ENCODE data around the gene SDS. TPM values are rescaled to one million over a fixed set of nuclear protein-coding genes. Genes with fewer than 3 reads are reported as not detected.

Gene SDS
- total RNA-seq, 1 donor from 2014 or later: not detected

DNA sequence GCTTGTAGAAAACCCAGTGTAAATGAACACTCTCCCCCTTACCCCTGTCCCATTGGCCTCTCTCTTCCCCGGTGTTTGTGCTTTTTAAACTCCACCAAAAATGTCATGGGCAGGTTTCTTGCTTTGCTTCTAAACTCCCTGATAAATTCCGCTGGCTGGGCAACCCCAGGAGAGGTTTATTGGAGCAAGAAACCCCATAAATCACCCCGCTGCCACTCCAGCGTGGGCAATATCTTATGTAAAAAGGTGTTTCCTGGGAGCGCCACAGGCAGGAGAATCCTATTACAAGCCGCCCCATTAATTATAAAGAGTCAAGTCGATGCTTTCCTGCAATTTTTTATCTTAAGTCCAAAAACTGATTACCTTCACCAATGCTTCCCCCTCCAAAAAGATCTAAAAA, 45.2 kb upstream of the SDS start:
- no peaks in the 10 kb centered on the region for H3K4me1 ChIP-seq
- no peak overlapping the region for H3K27ac ChIP-seq
- H3K36me3 ChIP-seq: no peaks in the 10 kb centered on the region
- H3K4me3 ChIP-seq: no peak overlapping the region
- TF ChIP-seq, protein P1, sequence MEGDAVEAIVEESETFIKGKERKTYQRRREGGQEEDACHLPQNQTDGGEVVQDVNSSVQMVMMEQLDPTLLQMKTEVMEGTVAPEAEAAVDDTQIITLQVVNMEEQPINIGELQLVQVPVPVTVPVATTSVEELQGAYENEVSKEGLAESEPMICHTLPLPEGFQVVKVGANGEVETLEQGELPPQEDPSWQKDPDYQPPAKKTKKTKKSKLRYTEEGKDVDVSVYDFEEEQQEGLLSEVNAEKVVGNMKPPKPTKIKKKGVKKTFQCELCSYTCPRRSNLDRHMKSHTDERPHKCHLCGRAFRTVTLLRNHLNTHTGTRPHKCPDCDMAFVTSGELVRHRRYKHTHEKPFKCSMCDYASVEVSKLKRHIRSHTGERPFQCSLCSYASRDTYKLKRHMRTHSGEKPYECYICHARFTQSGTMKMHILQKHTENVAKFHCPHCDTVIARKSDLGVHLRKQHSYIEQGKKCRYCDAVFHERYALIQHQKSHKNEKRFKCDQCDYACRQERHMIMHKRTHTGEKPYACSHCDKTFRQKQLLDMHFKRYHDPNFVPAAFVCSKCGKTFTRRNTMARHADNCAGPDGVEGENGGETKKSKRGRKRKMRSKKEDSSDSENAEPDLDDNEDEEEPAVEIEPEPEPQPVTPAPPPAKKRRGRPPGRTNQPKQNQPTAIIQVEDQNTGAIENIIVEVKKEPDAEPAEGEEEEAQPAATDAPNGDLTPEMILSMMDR (IDR thresholded peaks at IDR 0.05): no peak
- H3K9me3 ChIP-seq: no peaks in the 10 kb centered on the region
- no peak for DNase-seq (ENCODE audit: extremely low spot score in 2 of 2)
- intact Hi-C loops (cut with DNase I): no loop called here
- no peaks in the 10 kb centered on the region for H3K27me3 ChIP-seq

DNA sequence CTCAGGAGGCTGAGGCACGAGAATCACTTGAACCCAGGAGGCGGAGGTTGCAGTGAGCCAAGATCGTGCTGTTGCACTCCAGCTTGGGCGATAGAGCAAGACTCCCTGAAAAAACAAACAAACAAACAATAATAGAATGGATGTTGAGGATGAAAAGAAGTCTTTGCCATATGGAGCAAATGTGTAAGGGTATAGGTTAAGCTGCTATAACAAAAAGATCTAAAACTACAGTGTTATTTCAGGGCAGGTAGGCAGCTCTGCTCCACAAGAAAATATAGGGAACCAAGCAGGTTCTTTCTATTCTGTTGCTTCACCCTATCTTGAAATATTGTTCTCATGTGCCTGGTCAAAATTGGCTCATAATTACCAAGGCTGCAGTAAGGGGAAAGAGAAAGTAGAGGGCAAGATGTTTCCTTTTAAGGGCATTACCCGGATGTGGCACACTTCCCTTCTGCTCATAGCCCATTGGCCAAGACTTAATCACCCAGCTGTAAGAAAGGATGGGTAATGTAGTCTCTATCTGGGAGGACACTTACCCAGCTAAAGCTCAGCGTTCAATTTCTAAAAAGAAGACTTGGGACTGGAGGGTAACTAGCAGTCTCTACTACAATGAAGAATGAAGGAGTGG, 42.0 kb upstream of the SDS start:
- Histone ChIP-seq H3K27ac (no peak overlapping the region), H3K36me3 (no peaks in the 10 kb centered on the region), H3K4me3 (no peak overlapping the region), H3K27me3 (no peaks in the 10 kb centered on the region), H3K4me1 (no peaks in the 10 kb centered on the region), H3K9me3 (no peaks in the 10 kb centered on the region)
- intact Hi-C loops (cut with DNase I): no loop called here
- TF ChIP-seq, protein P1 (IDR thresholded peaks at IDR 0.05): no peak
- TF ChIP-seq POLR2A (IDR thresholded peaks at IDR 0.05) (no peak), POLR2AphosphoS5 (IDR thresholded peaks at IDR 0.05; ENCODE audit: insufficient read depth in 1 of 2, low read depth in 1 of 2) (no peak)
- DNase-seq (ENCODE audit: extremely low spot score in 2 of 2): no peak

DNA sequence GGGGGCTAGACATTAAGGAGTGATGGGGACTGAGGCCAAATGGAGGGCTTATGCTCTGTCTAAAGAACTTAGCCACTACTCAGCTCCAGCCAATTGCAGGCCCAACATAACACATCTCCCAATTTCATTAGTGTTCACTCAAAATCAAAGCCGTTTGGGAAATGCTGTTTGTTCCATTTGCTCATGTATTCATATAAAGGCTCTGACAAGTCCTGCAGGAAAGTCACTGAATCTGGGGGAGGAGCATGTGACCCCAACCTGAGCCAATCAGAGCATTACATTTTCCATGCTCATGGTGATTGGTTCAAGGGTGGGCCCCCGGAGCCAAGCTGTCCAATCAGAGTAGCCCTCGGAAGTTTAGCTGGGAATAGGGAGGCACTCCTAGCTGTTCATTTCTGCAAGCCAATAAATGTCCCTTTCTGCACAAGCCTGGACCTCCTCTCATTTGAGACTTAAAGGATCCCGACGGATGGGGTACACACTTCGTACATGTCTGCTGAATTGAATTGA, 39.4 kb upstream of the SDS start:
- Histone ChIP-seq H3K27ac (no peak overlapping the region), H3K27me3 (no peaks in the 10 kb centered on the region), H3K4me1 (no peaks in the 10 kb centered on the region), H3K9me3 (no peaks in the 10 kb centered on the region), H3K36me3 (no peaks in the 10 kb centered on the region), H3K4me3 (no peak overlapping the region)
- no peak for DNase-seq (ENCODE audit: extremely low spot score in 2 of 2)
- TF ChIP-seq POLR2A (IDR thresholded peaks at IDR 0.05) (no peak), POLR2AphosphoS5 (IDR thresholded peaks at IDR 0.05; ENCODE audit: insufficient read depth in 1 of 2, low read depth in 1 of 2) (no peak)
- TF ChIP-seq, protein P1 (IDR thresholded peaks at IDR 0.05): no peak
- intact Hi-C loops (cut with DNase I): no loop called here

DNA sequence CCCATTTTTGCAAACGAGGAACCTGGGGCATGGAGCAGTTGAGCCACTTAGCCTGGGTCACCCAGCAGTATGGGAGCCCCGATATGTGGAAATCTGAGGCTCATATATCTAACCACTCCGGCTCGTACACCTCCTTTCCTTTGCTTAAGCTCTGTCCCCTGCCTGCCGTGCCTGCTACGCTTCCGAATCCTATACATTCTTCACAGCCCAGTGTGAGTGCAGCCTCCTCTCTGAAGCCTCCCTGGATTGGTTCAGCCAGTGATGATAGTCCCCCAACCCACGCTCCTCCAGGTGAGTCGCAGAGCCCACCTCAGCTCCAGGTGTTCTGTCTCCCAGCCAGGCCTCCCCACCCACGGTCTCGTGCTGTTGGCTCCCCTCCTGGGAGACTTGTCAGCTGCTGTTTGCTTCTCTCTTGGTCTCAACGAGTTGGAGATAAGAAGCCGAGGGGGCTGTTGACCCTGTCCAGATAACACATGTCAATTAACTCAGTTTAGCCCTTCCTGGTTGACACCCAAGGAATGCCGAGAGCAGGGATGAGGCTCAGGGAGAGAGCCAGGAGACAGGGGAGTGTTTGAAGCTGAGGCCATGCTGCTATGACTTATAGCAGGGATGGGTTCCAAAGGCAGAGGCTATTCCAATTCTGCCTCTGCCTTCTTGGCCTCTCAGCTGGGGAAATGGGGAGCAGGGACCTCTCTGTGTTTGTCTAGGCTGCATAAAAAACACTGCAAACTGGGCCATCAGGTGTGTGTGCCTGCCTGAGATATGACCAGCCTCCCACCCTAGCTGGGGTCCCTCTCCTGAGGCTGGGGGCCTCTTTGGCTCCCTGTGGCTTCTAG, 37.5 kb upstream of the SDS start:
- Histone ChIP-seq H3K27ac (no peak overlapping the region), H3K9me3 (no peaks in the 10 kb centered on the region), H3K4me3 (no peak overlapping the region), H3K27me3 (no peaks in the 10 kb centered on the region), H3K4me1 (no peaks in the 10 kb centered on the region), H3K36me3 (no peaks in the 10 kb centered on the region)
- DNase-seq (ENCODE audit: extremely low spot score in 2 of 2): no peak
- no peak for TF ChIP-seq POLR2AphosphoS5 (IDR thresholded peaks at IDR 0.05; ENCODE audit: insufficient read depth in 1 of 2, low read depth in 1 of 2)
- TF ChIP-seq, protein P1 (IDR thresholded peaks at IDR 0.05): no peak
- no peak for TF ChIP-seq POLR2A (IDR thresholded peaks at IDR 0.05)
- intact Hi-C loops (cut with DNase I): no loop called here

DNA sequence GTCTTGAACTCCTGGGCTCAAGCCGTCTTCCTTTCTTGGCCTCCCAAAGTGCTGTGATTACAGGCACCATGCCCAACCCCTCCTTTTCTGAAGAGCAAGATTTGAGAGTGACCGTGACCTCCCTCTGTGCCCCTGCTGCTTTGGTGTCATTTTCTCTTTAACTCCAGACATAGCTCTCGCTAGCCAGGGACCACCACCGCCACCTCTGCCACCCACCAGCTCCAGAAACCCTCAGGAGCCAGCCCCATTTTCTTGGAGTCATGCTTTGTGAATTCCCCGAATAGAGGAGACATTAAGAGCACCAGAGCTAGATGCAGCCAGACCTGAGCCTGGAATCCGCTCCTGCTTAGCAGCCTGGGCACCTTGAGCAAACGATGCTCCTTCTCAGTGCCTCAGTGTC, 36.6 kb upstream of the SDS start:
- intact Hi-C loops (cut with DNase I): no loop called here
- H3K36me3 ChIP-seq: no peaks in the 10 kb centered on the region
- no peak overlapping the region for H3K4me3 ChIP-seq
- TF ChIP-seq POLR2AphosphoS5 (IDR thresholded peaks at IDR 0.05; ENCODE audit: insufficient read depth in 1 of 2, low read depth in 1 of 2) (no peak), POLR2A (IDR thresholded peaks at IDR 0.05) (no peak)
- TF ChIP-seq, protein P1 (IDR thresholded peaks at IDR 0.05): no peak
- no peaks in the 10 kb centered on the region for H3K9me3 ChIP-seq
- no peak overlapping the region for H3K27ac ChIP-seq
- no peak for DNase-seq (ENCODE audit: extremely low spot score in 2 of 2)
- H3K27me3 ChIP-seq: no peaks in the 10 kb centered on the region
- no peaks in the 10 kb centered on the region for H3K4me1 ChIP-seq

Data from vagina (tissue), 2 donors.